K562 (cell line): ENCODE results near the gene CTNNBL1. TPM values are rescaled to one million over a fixed set of nuclear protein-coding genes. Genes with fewer than 3 reads are reported as not detected.
A peak's percentile ranks its signal among the peaks of the same experiment; 100 is the strongest.

Experiments
- BHLHE40 ChIP-seq: IDR thresholded peaks from 2 replicates; pipeline ENCODE4 v1.6.1; 2011; ENCODE audit warnings: low read length, improper control_type of control experiment
- CBFA2T3 ChIP-seq: fragments of 450-650 bp; IDR thresholded peaks from 2 replicates; pipeline ENCODE4 v1.6.1; 2017
- ELF2 ChIP-seq: fragments of 250-450 bp; sonication (Bioruptor Pico); IDR thresholded peaks from 2 replicates; pipeline ENCODE4 v1.5.0; 2021; ENCODE audit warnings: mild to moderate bottlenecking
- GABPB2 ChIP-seq: fragments of 250-450 bp; sonication (Bioruptor Pico); conservative IDR thresholded peaks from 2 replicates; pipeline ENCODE4 v1.5.1; 2021; ENCODE audit warnings: mild to moderate bottlenecking
- KLF10 ChIP-seq: fragments of 250-450 bp; sonication (Bioruptor Pico); IDR thresholded peaks from 2 replicates; pipeline ENCODE4 v1.6.1; 2021; ENCODE audit warnings: matching md5 sums
- MTA2 ChIP-seq: fragments of 450-650 bp; IDR thresholded peaks from 2 replicates; pipeline ENCODE4 v1.6.1; 2016; ENCODE audit warnings: low read depth
- NELFE ChIP-seq: IDR thresholded peaks from 2 replicates; pipeline ENCODE4 v1.6.1; 2011; ENCODE audit warnings: mild to moderate bottlenecking; ENCODE audit not compliant: insufficient read depth, insufficient read length
- PHTF2 ChIP-seq: fragments of 250-450 bp; sonication (Bioruptor Pico); IDR thresholded peaks from 2 replicates; pipeline ENCODE4 v1.5.0; 2021; ENCODE audit warnings: mild to moderate bottlenecking
- RBM22 ChIP-seq: fragments of 200-400 bp; formaldehyde crosslinking; IDR thresholded peaks from 2 replicates; pipeline ENCODE4 v1.6.1; 2018; ENCODE audit warnings: low read length, low read depth; ENCODE audit not compliant: poor library complexity, severe bottlenecking
- RUNX1 ChIP-seq: sonication (generic); IDR thresholded peaks from 2 replicates; pipeline ENCODE4 v1.6.1; 2016; ENCODE audit warnings: antibody characterized with exemption, low read depth
- SP1 ChIP-seq: sonication (generic); formaldehyde crosslinking; IDR thresholded peaks from 2 replicates; pipeline ENCODE4 v1.8.1; 2022; ENCODE audit warnings: mild to moderate bottlenecking, missing genetic modification reagents
- TAF15 ChIP-seq: fragments of 200-400 bp; formaldehyde crosslinking; IDR thresholded peaks from 2 replicates; pipeline ENCODE4 v1.6.1; 2017; ENCODE audit warnings: mild to moderate bottlenecking, low read depth, low read length, moderate library complexity
- TFAP4 ChIP-seq: sonication (generic); formaldehyde crosslinking; IDR thresholded peaks from 2 replicates; pipeline ENCODE4 v1.8.0; 2022; ENCODE audit warnings: missing genetic modification reagents, mild to moderate bottlenecking, moderate library complexity, borderline replicate concordance
- ZBTB34 ChIP-seq: fragments of 250-450 bp; sonication (Bioruptor Pico); IDR thresholded peaks from 2 replicates; pipeline ENCODE4 v1.8.0; 2021; ENCODE audit warnings: mild to moderate bottlenecking, moderate library complexity
- ZNF146 ChIP-seq: IDR thresholded peaks from one replicate; pipeline ENCODE4 v1.6.1; 2018; ENCODE audit warnings: missing compliant biosample characterization; ENCODE audit not compliant: unreplicated experiment
- ZNF174 ChIP-seq: fragments of 250-450 bp; sonication (Bioruptor Pico); IDR thresholded peaks from 2 replicates; pipeline ENCODE4 v1.4.0; 2020; ENCODE audit warnings: mild to moderate bottlenecking
- ZNF717 ChIP-seq: fragments of 250-450 bp; sonication (Bioruptor Pico); IDR thresholded peaks from 2 replicates; pipeline ENCODE4 v1.5.0; 2021
- polyA plus RNA-seq, 8 experiments: library from polyadenylated mRNA; depleted of rRNA in 4 of 8; stranded (reverse) in 5 of 8; unstranded in 3 of 8; fragments of >200 nt; fragmentation: Nextera tagmentation in 2 of 8; fragmentation: Illumina TruSeq in 1 of 8; extraction: Ambion mirVana in 2 of 8; extraction: Trizol in 1 of 8; gene quantifications; 2 replicates each; pipeline versions ENCODE4 v1.2.1 to v1.2.3, GENCODE V29; 2011 to 2014; ENCODE audit warnings: inconsistent platforms in 1 of 8, missing spikeins in 1 of 8
- total RNA-seq, 7 experiments: library from RNA; depleted of rRNA in 6 of 7; stranded (reverse); fragments of >200 nt in 6 of 7; fragmentation: Illumina TruSeq in 2 of 7; extraction: Trizol in 2 of 7; gene quantifications; 2 replicates each; pipeline versions ENCODE4 v1.2.1 to v1.2.3, GENCODE V29; 2011 to 2021; ENCODE audit warnings: low replicate concordance in 1 of 7
- TF ChIP-seq, protein P1 (sequence below): sonication (generic); formaldehyde crosslinking; IDR thresholded peaks from 2 replicates; pipeline ENCODE4 v1.8.0; 2023; ENCODE audit warnings: mild to moderate bottlenecking, missing genetic modification reagents
- TF ChIP-seq, protein P2 (sequence below): fragments of 250-450 bp; sonication (Bioruptor Pico); IDR thresholded peaks from 2 replicates; pipeline ENCODE4 v1.6.1; 2021; ENCODE audit warnings: mild to moderate bottlenecking
- TF ChIP-seq, protein P3 (sequence below): sonication (generic); formaldehyde crosslinking; IDR thresholded peaks from 2 replicates; pipeline ENCODE4 v1.8.0; 2022; ENCODE audit warnings: mild to moderate bottlenecking, low read depth, missing genetic modification reagents
- TF ChIP-seq, protein P4 (sequence below): sonication (generic); formaldehyde crosslinking; IDR thresholded peaks from 2 replicates; pipeline ENCODE4 v1.5.0; 2020; ENCODE audit warnings: missing genetic modification reagents
- TF ChIP-seq, protein P5 (sequence below): IDR thresholded peaks from 2 replicates; pipeline ENCODE4 v1.6.1; 2011; ENCODE audit not compliant: insufficient read length; ENCODE audit errors: extremely low read depth

Gene CTNNBL1
- total and polyA plus RNA-seq, 9 of the 15 experiments (the other 6 are each of a cell fraction or from before 2014, with no cell fraction given) = 32.4 to 85.6 (median 43.6) TPM

DNA sequence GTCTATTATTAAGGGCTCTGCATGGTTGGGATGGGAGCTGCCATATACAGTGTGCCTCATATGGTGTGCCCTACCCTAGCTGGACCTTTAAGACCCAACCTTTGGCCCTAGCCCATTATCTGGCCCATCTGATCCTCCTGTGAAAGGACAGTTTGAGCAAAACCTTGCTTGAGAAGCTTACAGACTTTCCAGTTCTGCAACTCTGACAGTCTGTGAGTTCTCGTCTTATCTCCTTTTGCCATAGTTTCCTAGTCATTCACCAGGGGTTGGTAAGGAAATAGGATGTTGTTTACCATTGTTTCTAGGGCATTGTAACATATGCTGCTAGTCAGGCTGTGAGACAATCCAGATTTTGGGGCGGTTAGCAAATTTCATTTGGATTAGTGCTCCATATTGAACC lies 17.2 kb downstream of the CTNNBL1 start (continued):
- TF ChIP-seq, protein P1, sequence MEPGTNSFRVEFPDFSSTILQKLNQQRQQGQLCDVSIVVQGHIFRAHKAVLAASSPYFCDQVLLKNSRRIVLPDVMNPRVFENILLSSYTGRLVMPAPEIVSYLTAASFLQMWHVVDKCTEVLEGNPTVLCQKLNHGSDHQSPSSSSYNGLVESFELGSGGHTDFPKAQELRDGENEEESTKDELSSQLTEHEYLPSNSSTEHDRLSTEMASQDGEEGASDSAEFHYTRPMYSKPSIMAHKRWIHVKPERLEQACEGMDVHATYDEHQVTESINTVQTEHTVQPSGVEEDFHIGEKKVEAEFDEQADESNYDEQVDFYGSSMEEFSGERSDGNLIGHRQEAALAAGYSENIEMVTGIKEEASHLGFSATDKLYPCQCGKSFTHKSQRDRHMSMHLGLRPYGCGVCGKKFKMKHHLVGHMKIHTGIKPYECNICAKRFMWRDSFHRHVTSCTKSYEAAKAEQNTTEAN (CRISPR knock-in tag) = no peak
- TF ChIP-seq SP1 (no peak), TAF15 (no peak), CBFA2T3 (peak; percentile 76), RBM22 (no peak), PHTF2 (no peak), ZBTB34 (no peak), BHLHE40 (no peak), KLF10 (CRISPR knock-in tag) (no peak), MTA2 (0 out of 2 replicates have a peak, but pooled peaks have one; percentile 36), ZNF146 (no peak), NELFE (no peak), ZNF174 (CRISPR knock-in tag) (no peak), ELF2 (CRISPR knock-in tag) (no peak), ZNF717 (CRISPR knock-in tag) (no peak), GABPB2 (CRISPR knock-in tag) (no peak), RUNX1 (no peak), TFAP4 (CRISPR knock-in tag) (no peak)
- TF ChIP-seq, protein P2, sequence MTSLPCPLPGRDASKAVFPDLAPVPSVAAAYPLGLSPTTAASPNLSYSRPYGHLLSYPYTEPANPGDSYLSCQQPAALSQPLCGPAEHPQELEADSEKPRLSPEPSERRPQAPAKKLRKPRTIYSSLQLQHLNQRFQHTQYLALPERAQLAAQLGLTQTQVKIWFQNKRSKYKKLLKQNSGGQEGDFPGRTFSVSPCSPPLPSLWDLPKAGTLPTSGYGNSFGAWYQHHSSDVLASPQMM (CRISPR knock-in tag) = no peak
- TF ChIP-seq, protein P3, sequence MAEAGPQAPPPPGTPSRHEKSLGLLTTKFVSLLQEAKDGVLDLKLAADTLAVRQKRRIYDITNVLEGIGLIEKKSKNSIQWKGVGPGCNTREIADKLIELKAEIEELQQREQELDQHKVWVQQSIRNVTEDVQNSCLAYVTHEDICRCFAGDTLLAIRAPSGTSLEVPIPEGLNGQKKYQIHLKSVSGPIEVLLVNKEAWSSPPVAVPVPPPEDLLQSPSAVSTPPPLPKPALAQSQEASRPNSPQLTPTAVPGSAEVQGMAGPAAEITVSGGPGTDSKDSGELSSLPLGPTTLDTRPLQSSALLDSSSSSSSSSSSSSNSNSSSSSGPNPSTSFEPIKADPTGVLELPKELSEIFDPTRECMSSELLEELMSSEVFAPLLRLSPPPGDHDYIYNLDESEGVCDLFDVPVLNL (CRISPR knock-in tag) = no peak
- TF ChIP-seq, protein P4, sequence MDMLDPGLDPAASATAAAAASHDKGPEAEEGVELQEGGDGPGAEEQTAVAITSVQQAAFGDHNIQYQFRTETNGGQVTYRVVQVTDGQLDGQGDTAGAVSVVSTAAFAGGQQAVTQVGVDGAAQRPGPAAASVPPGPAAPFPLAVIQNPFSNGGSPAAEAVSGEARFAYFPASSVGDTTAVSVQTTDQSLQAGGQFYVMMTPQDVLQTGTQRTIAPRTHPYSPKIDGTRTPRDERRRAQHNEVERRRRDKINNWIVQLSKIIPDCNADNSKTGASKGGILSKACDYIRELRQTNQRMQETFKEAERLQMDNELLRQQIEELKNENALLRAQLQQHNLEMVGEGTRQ (CRISPR knock-in tag) = no peak
- TF ChIP-seq, protein P5, sequence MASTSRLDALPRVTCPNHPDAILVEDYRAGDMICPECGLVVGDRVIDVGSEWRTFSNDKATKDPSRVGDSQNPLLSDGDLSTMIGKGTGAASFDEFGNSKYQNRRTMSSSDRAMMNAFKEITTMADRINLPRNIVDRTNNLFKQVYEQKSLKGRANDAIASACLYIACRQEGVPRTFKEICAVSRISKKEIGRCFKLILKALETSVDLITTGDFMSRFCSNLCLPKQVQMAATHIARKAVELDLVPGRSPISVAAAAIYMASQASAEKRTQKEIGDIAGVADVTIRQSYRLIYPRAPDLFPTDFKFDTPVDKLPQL = no peak
